Right cardiac atrium (tissue), 5 donors: ENCODE data around the gene EPHX1. TPM values are rescaled to one million over a fixed set of nuclear protein-coding genes. Genes with fewer than 3 reads are reported as not detected.

Experiments used
- ATAC-seq, 2 donors: fragments of 200-7000 bp; cut with Tn5 transposase; one replicate each; pipeline versions ENCODE4 v1.8.0 to v1.9.1; 2020; ENCODE audit warnings: moderate library complexity in 2 of 2, mild to moderate bottlenecking in 1 of 2
- DNase-seq, 3 donors: peaks; one replicate each; pipeline ENCODE4 v3.0.0-alpha.2; 2020
- H3K27ac ChIP-seq: one replicate; pipeline ENCODE4 v1.5.1; 2013; ENCODE audit warnings: mild to moderate bottlenecking, low read length, control low read depth, moderate library complexity
- H3K27me3 ChIP-seq: one replicate; pipeline ENCODE4 v1.6.1; 2013; ENCODE audit not compliant: control insufficient read depth, insufficient read depth
- H3K4me1 ChIP-seq: one replicate; pipeline ENCODE4 v1.6.1; 2013; ENCODE audit warnings: low read length; ENCODE audit not compliant: control insufficient read depth, insufficient read depth
- H3K4me3 ChIP-seq: one replicate; pipeline ENCODE4 v1.5.1; 2013; ENCODE audit warnings: low read length, control low read depth
- H3K9me3 ChIP-seq: one replicate; pipeline ENCODE4 v1.6.1; 2013; ENCODE audit warnings: low read length; ENCODE audit not compliant: control insufficient read depth
- WGBS: extraction: QIAGEN DNeasy Blood & Tissue Kit; methylation state at CpG from one replicate; pipeline ENCODE4 v1.1.7; 2013; 5-methylcytosine and 5-hydroxymethylcytosine counted together
- intact Hi-C, 4 donors: fragments of 100-400 bp; cut with DNase I; formaldehyde crosslinking; loops; one replicate each; pipeline versions ENCODE4 v1.11.0 to v1.14.0; 2022 to 2023
- polyA plus RNA-seq: library from polyadenylated mRNA; stranded (reverse); fragments of 200-250 nt; gene quantifications from one replicate; pipeline ENCODE4 v1.2.3, GENCODE V29; 2013
- total RNA-seq, 4 donors: library from RNA; stranded (reverse); fragmentation: NEBNext Ultra II Directional; extraction: Animal tissue kit (Norgen Biotek cat#: 25700); gene quantifications; one replicate each; pipeline ENCODE4 v1.2.1, GENCODE V29; 2021
- donor health status: healthy with polysubstance abuse.
- donor health status: DM: no; HTN: yes; CAD: no.
- donor health status: DM: no; HTN: no; CAD: no.
- donor health status: DM: no; HTN: yes; CAD: no; lungs with severe emphysema.
- donor health status: DM: yes; HTN: yes; CAD: no.

Gene EPHX1
- total and polyA plus RNA-seq, 5 donors, result 47.3 to 65.0 (median 54.0) TPM

GRCh38 chr1:225843426-225843795 lies 33.5 kb downstream of the EPHX1 start:
- 80% methylated on average over 6 of the region's 6 CpGs for WGBS
- DNase-seq, result no peak
- Histone ChIP-seq H3K27ac (no peak overlapping the region), H3K4me3 (no peak overlapping the region), H3K9me3 (no peaks in the 10 kb centered on the region), H3K4me1 (no peaks in the 10 kb centered on the region), H3K27me3 (no peaks in the 10 kb centered on the region)
- intact Hi-C loops, result loop anchor here in 3 of 4 donors (10.0 kb wide), 2 partner anchors 69 to 369 kb away; partner anchors contain the start of gene SRP9 (in 1 of the 3)
- ATAC-seq, result no peak

DNA sequence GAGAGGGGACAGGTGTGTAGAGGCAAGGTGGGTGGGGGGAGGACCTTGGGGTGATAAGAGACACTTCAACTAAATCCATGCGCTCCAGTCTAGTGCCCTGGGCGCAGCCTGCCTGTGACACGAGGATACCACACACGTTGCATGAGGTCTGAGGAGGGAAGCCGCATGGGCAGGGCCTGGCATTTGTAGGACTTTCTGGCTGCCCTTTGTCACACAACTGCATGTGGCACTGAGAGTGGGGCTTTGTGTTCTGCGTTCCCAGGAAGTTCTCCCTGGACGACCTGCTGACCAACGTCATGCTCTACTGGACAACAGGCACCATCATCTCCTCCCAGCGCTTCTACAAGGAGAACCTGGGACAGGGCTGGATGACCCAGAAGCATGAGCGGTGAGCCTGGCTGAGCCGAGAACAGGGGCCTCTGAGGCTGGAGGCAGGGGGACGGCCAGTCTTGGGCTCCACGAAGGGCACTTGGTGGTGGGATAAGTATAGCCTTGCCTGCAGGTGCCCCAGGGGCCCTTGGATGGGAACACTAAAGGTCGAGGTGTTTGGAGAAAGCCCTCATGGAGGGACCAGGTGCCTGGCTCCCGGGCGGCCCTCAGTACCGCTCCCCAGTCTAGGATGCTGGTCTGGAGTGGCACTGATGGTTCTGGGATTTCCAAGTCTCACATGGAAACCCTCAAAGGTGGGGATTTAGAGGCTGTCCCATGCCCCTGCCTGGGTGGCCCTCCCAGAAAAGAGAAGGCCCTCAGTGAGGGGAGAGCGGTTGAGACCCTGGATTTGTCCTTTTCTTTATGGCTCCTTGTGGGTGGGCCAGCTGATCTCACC lies 34.5 kb downstream of the EPHX1 start:
- intact Hi-C loops, result loop anchor here in 3 of 4 donors (5.0 to 10.0 kb wide), 3 partner anchors 70 to 370 kb away; partner anchors contain the start of gene SRP9 (in 1 of the 3)
- no peaks in the 10 kb centered on the region for H3K9me3 ChIP-seq
- WGBS, result 83% methylated on average over 18 of the region's 18 CpGs
- H3K27me3 ChIP-seq, result no peaks in the 10 kb centered on the region
- no peak for ATAC-seq
- H3K27ac ChIP-seq, result no peak overlapping the region
- no peak overlapping the region for H3K4me3 ChIP-seq
- no peak for DNase-seq
- H3K4me1 ChIP-seq, result no peaks in the 10 kb centered on the region

GRCh38 chr1:225845097-225845496 lies 35.2 kb downstream of the EPHX1 start:
- intact Hi-C loops, result loop anchor here in 3 of 4 donors (5.0 to 10.0 kb wide), 3 partner anchors 70 to 370 kb away; partner anchors contain the start of gene SRP9 (in 1 of the 3)
- ATAC-seq, result no peak
- H3K27ac ChIP-seq, result no peak overlapping the region
- H3K27me3 ChIP-seq, result no peaks in the 10 kb centered on the region
- no peaks in the 10 kb centered on the region for H3K4me1 ChIP-seq
- WGBS, result 87% methylated on average over 14 of the region's 14 CpGs
- no peaks in the 10 kb centered on the region for H3K9me3 ChIP-seq
- H3K4me3 ChIP-seq, result no peak overlapping the region
- no peak for DNase-seq

DNA sequence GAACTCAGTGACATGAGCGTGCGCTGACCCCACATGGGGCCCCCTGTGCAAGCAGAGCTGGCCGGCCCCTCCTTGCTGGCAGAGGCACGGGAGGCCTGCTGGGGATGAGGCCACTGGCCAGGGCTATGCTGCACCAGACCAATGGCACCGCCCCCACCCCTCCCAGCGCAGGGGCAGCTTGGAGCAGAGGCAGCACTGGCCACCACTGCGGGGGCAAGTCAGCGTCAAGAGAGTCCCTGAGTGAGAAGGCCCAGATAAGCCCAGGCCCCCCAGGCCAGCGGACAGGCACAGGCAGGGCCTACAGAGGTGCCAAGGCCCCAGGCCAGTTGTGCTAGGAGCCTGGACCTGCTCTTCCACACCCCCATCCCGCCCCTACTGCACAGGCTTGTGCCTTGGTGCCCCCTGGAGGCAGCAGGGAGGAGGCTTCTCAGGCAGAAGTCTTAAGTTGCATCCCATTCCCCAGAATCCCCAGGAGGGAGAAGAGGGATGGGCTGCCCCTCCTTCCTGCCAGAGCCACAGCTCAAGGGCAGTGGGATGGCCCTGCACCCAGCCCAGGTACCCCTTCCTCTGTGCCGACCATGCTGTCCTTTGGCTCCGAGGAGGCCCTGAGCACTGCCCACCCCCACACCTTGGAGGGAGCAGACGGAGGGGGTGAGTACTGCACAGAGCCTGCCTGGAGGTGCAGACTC lies 35.8 kb downstream of the EPHX1 start:
- H3K4me1 ChIP-seq, result no peaks in the 10 kb centered on the region
- ATAC-seq (peak; percentile 78 to 82), DNase-seq (peak; percentile 88 to 94 (median 91))
- no peak overlapping the region for H3K4me3 ChIP-seq
- H3K9me3 ChIP-seq, result no peaks in the 10 kb centered on the region
- intact Hi-C loops, result loop anchor here in 3 of 4 donors (5.0 to 10.0 kb wide), 3 partner anchors 71 to 371 kb away; partner anchors contain the start of gene SRP9 (in 1 of the 3)
- H3K27ac ChIP-seq, result no peak overlapping the region
- H3K27me3 ChIP-seq, result no peaks in the 10 kb centered on the region
- 58% methylated on average over 13 of the region's 13 CpGs for WGBS

- no peak overlapping the region for H3K4me3 ChIP-seq
- no peaks in the 10 kb centered on the region for H3K27me3 ChIP-seq
- H3K27ac ChIP-seq, result no peak overlapping the region
- intact Hi-C loops, result loop anchor here in 3 of 4 donors (5.0 to 10.0 kb wide), 3 partner anchors 72 to 372 kb away; partner anchors contain the start of gene SRP9 (in 1 of the 3)
- DNase-seq (no peak), ATAC-seq (no peak)
- no peaks in the 10 kb centered on the region for H3K9me3 ChIP-seq
- 78% methylated on average over 20 of the region's 20 CpGs for WGBS
- H3K4me1 ChIP-seq, result no peaks in the 10 kb centered on the region
Measured at GRCh38 chr1:225846331-225847310, 36.7 kb downstream of the EPHX1 start.

GRCh38 chr1:225847610-225848009 lies 37.7 kb downstream of the EPHX1 start:
- no peaks in the 10 kb centered on the region for H3K27me3 ChIP-seq
- DNase-seq (peak in 1 of 3 donors; percentile 40), ATAC-seq (no peak)
- no peak overlapping the region for H3K4me3 ChIP-seq
- intact Hi-C loops, result loop anchor here in 3 of 4 donors (5.0 to 10.0 kb wide), 3 partner anchors 73 to 373 kb away; partner anchors contain the start of gene SRP9 (in 1 of the 3)
- H3K4me1 ChIP-seq, result no peaks in the 10 kb centered on the region
- no peak overlapping the region for H3K27ac ChIP-seq
- 35% methylated on average over 4 of the region's 4 CpGs for WGBS
- no peaks in the 10 kb centered on the region for H3K9me3 ChIP-seq

DNA sequence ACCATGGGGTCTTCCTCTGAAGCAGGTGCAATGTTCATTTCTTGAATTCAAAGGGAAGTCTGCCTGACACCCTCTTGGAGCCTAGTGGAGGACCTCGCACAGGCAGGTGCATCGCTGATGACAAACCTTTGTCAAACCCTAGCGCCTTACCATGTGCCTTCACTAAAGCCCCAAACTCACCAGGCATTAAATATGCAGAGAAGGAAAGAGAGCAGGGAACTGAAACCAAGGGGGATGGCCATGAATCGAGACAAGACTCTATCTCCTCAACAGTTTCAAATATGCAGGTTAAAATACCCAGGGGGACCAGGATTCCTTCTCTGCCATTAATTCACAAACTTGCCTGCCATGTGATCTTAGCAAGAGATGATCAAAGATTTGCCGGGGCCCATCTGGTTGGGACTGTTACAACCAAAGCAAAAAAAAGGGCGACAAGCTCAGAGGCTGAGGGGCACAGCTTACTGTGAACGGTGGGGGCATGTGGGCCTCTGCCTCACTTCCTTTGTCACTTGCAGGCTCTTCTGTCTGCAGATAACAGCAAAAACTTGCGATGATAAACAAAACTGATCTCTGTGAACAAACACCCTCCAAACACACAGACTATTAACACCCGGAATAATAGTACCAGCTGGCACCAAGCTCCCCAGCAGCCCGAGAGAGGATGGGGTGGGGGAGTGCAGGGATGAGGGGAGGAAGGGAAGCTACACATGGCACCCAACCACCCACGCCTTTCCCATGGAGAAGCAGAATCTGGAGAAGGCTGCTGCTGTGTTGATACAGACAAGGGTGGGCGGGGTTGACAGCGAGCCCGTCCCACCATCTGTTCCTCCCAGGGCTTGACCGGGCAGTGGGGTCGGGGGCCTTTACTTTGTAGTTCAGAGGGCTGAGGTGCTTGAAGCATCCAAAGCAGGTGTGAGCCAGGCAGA lies 38.4 kb downstream of the EPHX1 start:
- Histone ChIP-seq H3K4me3 (no peak overlapping the region), H3K9me3 (no peaks in the 10 kb centered on the region), H3K4me1 (no peaks in the 10 kb centered on the region), H3K27me3 (no peaks in the 10 kb centered on the region), H3K27ac (no peak overlapping the region)
- WGBS, result 56% methylated on average over 16 of the region's 16 CpGs
- DNase-seq (peak in 1 of 3 donors; percentile 68), ATAC-seq (peak in 1 of 2 donors; percentile 4)
- intact Hi-C loops, result loop anchor here in 3 of 4 donors (5.0 to 10.0 kb wide), 3 partner anchors 73 to 373 kb away; partner anchors contain the start of gene SRP9 (in 1 of the 3)

- Histone ChIP-seq H3K9me3 (no peaks in the 10 kb centered on the region), H3K4me3 (no peak overlapping the region), H3K27me3 (no peaks in the 10 kb centered on the region), H3K4me1 (no peaks in the 10 kb centered on the region), H3K27ac (no peak overlapping the region)
- ATAC-seq, result peak in 1 of 2 donors; percentile 17
- whole genome bisulfite sequencing, result 45% methylated on average over 7 of the region's 7 CpGs
- intact Hi-C loops, result loop anchor here in 3 of 4 donors (5.0 to 10.0 kb wide), 3 partner anchors 75 to 375 kb away; partner anchors contain the start of gene SRP9 (in 1 of the 3)
- DNase-seq, result peak; percentile 50 to 83 (median 80)
Measured at GRCh38 chr1:225849925-225850324, 40.0 kb downstream of the EPHX1 start.

- H3K4me1 ChIP-seq, result no peaks in the 10 kb centered on the region
- intact Hi-C loops, result no loop called here
- DNase-seq (no peak), ATAC-seq (no peak)
- H3K27me3 ChIP-seq, result no peaks in the 10 kb centered on the region
- no peak overlapping the region for H3K27ac ChIP-seq
- no peaks in the 10 kb centered on the region for H3K9me3 ChIP-seq
- 97% methylated on average over 7 of the region's 7 CpGs for WGBS
- no peak overlapping the region for H3K4me3 ChIP-seq
Measured at GRCh38 chr1:225850370-225850769, 40.4 kb downstream of the EPHX1 start.
